ENCODE results near the gene NEXMIF.
"Not testable (repeated sequence)": the region's sequence is repeated elsewhere in the genome, so short reads cannot be mapped to it uniquely, and the experiment has no call there.

NEXMIF gene

DNA sequence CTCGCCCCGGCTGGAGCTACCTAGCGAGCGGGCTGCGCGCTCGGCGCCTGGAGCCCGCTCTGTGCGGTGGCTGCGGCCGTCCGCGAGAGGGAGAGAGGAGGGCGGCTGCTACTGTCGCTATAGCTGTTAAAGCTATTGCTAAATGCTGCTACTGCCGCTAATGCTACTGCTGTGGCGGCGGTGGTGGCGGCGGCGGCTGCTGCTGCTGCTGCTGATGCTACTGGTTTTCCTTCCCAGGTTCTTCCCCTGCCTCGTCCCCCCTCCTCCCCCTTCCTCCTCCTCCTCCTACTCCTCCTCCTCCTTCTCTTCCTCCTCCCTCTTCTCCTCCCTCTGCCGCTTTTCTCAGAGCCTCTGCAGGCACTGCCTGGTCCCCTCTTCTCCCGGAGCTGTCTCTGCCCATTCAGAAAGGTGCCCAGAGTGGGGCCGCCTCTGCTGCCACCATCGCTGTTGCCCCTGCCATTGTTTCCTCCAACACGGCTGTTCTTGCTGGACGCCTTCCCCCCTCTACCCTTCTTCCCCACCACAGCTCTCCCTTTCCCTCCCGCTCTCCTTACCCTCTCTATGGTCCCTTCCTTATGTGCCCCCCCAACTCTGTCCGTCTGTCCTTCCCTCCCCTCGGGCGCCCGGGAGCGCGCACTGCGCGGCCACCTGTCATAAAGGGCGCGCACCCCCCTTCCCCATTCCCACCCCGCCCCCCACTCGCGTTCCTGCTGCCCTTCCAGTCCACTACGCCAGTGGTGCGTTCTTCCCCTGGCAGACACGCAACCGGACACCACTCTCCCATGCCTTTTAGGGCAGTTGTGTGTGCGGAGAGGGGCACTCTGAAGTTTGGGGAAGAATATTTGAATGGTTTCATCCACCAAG lies at the start of gene NEXMIF:
NEXMIF (minus strand) TSS at position 228 of the 864 bp plus-strand sequence.
- no peaks in the 10 kb centered on the region for H3K36me3 Mint-ChIP-seq (ENCODE audit: low read depth)
- no peaks in the 10 kb centered on the region for H3K9me3 Mint-ChIP-seq
- H3K4me1 Mint-ChIP-seq (ENCODE audit: low read depth), result no peaks in the 10 kb centered on the region
- H3K4me3 Mint-ChIP-seq, result peak within 1 kb of the TSS; percentile 88
- DNase-seq (ENCODE audit: low spot score), result peak; percentile 5
- peaks cover 14% of the 10 kb centered on the region for H3K27me3 Mint-ChIP-seq (ENCODE audit: low read depth)
- H3K27ac Mint-ChIP-seq, result peak within 1 kb of the TSS; percentile 82

DNA sequence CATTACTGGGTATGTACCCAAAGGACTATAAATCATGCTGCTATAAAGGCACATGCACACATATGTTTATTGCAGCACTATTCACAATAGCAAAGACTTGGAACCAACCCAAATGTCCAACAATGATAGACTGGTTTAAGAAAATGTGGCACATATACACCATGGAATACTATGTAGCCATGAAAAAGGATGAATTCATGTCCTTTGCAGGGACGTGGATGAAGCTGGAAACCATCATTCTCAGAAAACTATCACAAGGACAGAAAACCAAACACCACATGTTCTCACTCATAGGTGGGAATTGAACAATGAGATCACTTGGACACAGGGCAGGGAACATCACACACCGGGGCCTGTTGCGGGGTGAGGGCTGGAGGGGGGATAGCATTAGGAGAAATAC lies 36.7 kb upstream of the NEXMIF start:
- H3K4me3 Mint-ChIP-seq; H3K4me1 Mint-ChIP-seq (ENCODE audit: low read depth); H3K27me3 Mint-ChIP-seq (ENCODE audit: low read depth): not testable (repeated sequence)

DNA sequence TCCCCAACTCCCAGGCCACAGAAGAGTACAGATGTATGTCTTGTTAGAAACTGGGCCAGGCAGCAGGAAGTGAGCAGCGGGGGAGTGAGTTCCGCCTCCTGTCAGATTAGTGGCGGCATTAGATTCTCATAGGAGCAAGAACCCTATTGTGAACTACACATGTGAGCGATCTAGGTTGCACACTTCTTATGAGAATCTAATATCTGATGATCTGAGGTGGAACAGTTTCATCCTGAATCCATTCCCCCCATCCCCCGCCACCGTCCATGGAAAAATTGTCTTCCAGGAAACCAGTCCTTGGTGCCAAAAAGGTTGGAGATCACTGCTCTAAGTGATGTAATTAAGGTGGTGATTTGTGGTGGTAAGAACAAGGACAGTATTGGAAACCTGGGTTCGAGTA lies 24.5 kb upstream of the NEXMIF start:
- Mint-ChIP-seq H3K36me3 (ENCODE audit: low read depth) (no peaks in the 10 kb centered on the region), H3K9me3 (peaks cover 2% of the 10 kb centered on the region), H3K4me3 (no peak overlapping the region), H3K27ac (no peak overlapping the region), H3K27me3 (ENCODE audit: low read depth) (no peaks in the 10 kb centered on the region), H3K4me1 (ENCODE audit: low read depth) (no peaks in the 10 kb centered on the region)
- no peak for DNase-seq (ENCODE audit: low spot score)

More for the DNA sequence above, 36.7 kb upstream of the NEXMIF start:
- H3K36me3 Mint-ChIP-seq (ENCODE audit: low read depth); H3K27ac Mint-ChIP-seq; H3K9me3 Mint-ChIP-seq; DNase-seq (ENCODE audit: low spot score): not testable (repeated sequence)

DNA sequence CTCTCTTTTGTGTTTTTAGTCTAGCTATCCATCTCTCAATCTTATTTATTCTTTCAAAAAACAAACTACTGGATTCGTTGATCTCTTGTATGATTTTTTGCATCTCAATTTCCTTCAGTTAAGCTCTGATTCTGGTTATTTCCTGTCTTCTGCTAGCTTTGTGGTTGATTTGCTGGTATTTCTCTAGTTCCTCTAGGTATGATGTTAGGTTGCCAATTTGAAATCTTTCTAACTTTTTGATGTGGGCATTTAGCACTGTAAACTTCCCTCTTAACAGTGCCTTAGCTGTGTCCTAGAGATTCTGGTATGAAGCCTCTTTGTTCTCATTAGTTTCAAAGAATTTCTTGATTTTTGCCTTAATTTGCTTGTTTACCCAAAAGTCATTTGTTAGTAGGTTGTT lies 15.2 kb upstream of the NEXMIF start:
- peaks cover 4% of the 10 kb centered on the region for H3K9me3 Mint-ChIP-seq
- no peaks in the 10 kb centered on the region for H3K27me3 Mint-ChIP-seq (ENCODE audit: low read depth)
- DNase-seq (ENCODE audit: low spot score), result no peak
- H3K4me1 Mint-ChIP-seq (ENCODE audit: low read depth), result no peaks in the 10 kb centered on the region
- no peak overlapping the region for H3K27ac Mint-ChIP-seq
- H3K36me3 Mint-ChIP-seq (ENCODE audit: low read depth), result no peaks in the 10 kb centered on the region
- no peak overlapping the region for H3K4me3 Mint-ChIP-seq

DNA sequence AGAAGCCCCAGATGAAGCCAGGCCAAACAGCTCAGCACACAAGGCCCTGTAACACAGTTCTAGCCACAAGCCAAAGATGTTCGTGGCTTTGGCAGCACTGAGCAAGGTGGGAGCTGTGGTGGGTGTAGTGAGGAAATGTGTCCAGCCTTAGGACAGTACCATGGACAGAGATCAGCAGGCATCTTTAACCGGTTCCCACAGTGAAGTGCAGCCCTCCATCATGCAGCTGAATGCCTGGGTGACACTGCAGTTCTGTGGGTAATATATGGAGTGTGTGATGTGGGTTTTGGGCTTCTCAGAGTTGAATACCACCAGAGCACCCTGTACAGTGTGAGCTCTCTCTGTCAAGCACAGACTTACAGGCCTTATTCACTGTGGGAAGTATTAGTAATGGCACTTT lies 6.0 kb upstream of the NEXMIF start:
- H3K4me3 Mint-ChIP-seq, result no peak overlapping the region
- no peaks in the 10 kb centered on the region for H3K9me3 Mint-ChIP-seq
- DNase-seq (ENCODE audit: low spot score), result no peak
- H3K36me3 Mint-ChIP-seq (ENCODE audit: low read depth), result no peaks in the 10 kb centered on the region
- no peak overlapping the region for H3K27ac Mint-ChIP-seq
- H3K27me3 Mint-ChIP-seq (ENCODE audit: low read depth), result no peaks in the 10 kb centered on the region
- H3K4me1 Mint-ChIP-seq (ENCODE audit: low read depth), result no peaks in the 10 kb centered on the region

DNA sequence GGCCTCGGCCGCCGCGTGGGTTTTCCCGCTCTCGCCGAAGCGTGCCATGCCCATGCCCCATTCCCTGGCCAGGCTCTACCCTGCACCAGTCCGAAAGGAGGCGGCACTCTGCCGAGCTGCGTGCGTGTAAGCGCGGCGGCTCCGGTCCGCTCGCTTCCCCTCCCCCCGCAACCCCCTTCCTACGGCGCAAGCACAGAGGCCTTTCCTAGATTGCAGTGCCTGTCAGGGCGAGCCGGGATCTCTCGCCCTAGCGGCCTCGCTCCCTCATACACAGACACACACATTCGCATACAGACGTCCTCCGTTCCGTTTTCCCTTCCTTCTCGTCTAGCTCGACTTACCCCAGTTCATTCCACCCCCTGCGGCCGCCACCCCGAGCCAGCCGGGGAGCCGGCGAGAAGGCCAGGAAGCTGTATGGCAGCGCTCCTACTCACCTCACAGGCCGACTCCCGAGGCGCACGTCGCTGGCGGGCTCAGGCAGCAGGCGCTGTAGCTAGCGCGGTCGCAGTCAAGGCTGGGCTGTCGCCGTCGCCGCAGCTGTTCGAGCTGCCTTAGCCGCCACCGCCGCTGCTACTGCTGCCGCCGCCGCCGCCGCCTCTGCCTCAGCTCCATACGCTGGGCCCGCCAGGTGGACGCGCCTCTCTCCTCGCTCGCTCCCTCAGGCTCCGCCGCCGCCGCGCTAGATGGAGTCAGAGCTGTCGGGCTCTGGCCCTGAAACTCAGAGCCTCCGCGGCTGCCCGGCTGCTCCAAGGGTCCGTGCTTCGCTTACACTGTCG lies 615 bp downstream of the NEXMIF start:
- H3K27me3 Mint-ChIP-seq (ENCODE audit: low read depth), result peaks cover 14% of the 10 kb centered on the region
- peak overlapping the region; percentile 82 for H3K27ac Mint-ChIP-seq
- H3K9me3 Mint-ChIP-seq, result no peaks in the 10 kb centered on the region
- DNase-seq (ENCODE audit: low spot score), result peak; percentile 13
- H3K4me1 Mint-ChIP-seq (ENCODE audit: low read depth), result no peaks in the 10 kb centered on the region
- H3K36me3 Mint-ChIP-seq (ENCODE audit: low read depth), result no peaks in the 10 kb centered on the region
- peak overlapping the region; percentile 88 for H3K4me3 Mint-ChIP-seq

DNA sequence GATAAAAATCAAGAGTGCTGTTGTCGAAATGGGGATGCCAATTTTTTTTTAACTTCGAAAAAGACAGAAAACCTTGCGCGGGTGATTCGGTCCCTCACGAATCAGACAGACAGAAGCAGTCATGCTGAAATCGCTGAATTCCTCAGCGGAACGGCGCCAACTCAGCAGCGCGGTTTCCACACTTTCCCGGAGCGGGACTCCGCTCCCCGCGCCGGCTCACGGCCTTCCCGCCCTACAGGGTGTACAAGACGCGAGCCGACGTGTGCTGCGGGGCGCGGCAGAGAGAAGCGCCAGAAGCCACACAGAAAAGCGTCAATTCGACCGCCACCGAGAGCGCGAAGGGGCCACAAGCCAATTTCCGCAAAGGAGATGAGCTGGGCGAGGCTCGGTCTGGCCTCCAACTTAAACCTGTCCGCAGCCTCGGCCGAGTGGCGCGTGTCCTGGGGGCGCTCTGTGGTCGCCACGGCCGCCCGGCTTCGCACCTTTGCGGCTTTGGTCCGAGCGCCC lies 1.3 kb downstream of the NEXMIF start:
- peak; percentile 3 for DNase-seq (ENCODE audit: low spot score)
- no peaks in the 10 kb centered on the region for H3K36me3 Mint-ChIP-seq (ENCODE audit: low read depth)
- H3K4me3 Mint-ChIP-seq, result peak overlapping the region; percentile 73
- no peaks in the 10 kb centered on the region for H3K9me3 Mint-ChIP-seq
- H3K27me3 Mint-ChIP-seq (ENCODE audit: low read depth), result peaks cover 14% of the 10 kb centered on the region
- no peak overlapping the region for H3K27ac Mint-ChIP-seq
- H3K4me1 Mint-ChIP-seq (ENCODE audit: low read depth), result no peaks in the 10 kb centered on the region

DNA sequence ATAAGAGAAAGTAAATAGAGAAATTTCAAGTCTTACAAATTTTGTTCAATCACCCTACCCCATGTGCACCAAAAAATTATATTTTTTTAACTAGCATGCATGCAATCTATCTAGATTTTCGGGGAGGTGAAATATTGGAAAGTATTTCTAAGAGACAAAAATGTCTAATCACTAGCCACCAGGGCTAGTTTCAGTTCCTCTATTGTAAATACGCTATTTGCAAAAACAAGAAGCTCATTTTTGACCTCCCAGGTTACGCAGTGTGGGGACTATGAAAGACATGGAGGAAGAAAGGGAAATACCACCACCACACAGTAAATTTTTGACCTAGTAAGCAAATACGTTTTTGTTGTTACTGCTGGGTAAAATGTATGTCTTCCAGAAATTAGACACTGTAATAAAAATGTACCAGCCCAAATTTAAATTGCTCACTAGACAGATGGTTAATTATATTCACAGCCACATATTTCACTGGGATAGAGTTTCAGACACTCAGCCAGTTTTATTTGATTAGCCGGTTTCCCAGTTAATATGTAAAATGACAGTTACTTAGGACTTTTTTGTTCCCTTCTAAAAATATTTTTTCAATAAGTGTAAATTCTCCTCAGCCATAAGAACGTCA lies 2.2 kb downstream of the NEXMIF start:
- Mint-ChIP-seq H3K4me3 (peak overlapping the region; percentile 73), H3K9me3 (no peaks in the 10 kb centered on the region), H3K27me3 (ENCODE audit: low read depth) (peaks cover 14% of the 10 kb centered on the region), H3K36me3 (ENCODE audit: low read depth) (no peaks in the 10 kb centered on the region), H3K4me1 (ENCODE audit: low read depth) (no peaks in the 10 kb centered on the region), H3K27ac (no peak overlapping the region)
- no peak for DNase-seq (ENCODE audit: low spot score)

DNA sequence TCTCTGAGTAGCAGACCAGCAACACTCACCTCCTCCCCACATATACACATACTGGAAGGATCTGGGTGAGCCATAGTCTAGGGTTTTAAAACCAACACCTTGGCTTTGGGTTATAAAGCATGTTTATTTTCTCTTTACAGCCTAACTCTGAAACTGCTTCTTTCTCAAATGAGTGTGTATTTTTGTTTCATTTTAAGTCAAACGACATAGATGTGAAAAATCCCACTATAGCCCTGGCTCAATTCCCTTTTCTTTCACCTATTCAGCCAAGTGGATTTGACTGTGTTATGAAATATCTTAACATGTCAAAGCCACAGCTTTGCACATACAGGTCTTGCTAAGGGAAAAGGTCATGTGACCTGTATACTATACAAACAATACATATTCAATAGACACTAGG lies 13.8 kb downstream of the NEXMIF start:
- Mint-ChIP-seq H3K27me3 (ENCODE audit: low read depth) (no peaks in the 10 kb centered on the region), H3K4me3 (no peak overlapping the region), H3K4me1 (ENCODE audit: low read depth) (no peaks in the 10 kb centered on the region), H3K27ac (no peak overlapping the region), H3K9me3 (no peaks in the 10 kb centered on the region), H3K36me3 (ENCODE audit: low read depth) (no peaks in the 10 kb centered on the region)
- DNase-seq (ENCODE audit: low spot score), result no peak

DNA sequence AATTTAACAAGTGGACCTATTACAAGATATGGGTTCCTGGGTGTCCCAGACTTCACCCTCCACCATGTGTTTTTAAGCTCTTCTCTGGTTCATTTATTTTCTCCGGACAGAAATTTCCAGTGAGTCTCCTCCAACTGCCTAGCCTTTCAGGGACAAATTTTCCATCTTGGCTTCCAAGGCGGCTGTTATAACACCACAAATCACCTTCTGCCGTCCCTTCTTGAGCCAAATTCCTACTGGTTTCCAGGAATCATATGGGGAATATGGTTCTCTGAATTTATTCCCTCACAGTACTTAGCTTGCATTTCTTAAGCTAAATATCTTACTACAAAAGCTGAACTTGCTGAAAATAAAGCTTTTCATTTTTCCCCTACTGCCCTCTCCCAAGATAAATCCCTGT lies 18.8 kb downstream of the NEXMIF start:
- H3K4me1 Mint-ChIP-seq (ENCODE audit: low read depth), result no peaks in the 10 kb centered on the region
- H3K27me3 Mint-ChIP-seq (ENCODE audit: low read depth), result no peaks in the 10 kb centered on the region
- H3K9me3 Mint-ChIP-seq, result no peaks in the 10 kb centered on the region
- no peak overlapping the region for H3K4me3 Mint-ChIP-seq
- DNase-seq (ENCODE audit: low spot score), result no peak
- H3K36me3 Mint-ChIP-seq (ENCODE audit: low read depth), result no peaks in the 10 kb centered on the region
- H3K27ac Mint-ChIP-seq, result no peak overlapping the region

DNA sequence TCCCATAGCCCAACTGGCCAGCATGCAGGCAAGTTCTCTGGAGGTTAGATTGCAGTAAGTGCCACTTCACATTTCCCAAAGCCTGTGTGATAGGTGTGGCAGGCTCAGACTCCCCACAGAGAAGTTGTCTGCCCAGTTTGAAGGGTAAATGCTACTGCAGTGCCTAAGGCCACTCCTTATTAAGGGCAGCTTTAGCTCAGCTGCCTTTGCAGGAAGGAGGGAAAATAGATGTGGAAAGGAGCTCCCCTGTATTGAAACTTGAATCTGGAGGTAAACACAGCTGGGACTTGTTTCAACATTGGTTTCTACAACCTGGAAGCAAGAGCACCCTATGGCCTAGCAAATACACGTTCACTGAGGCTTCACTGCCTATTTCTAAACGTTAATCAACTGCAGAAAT lies 22.4 kb downstream of the NEXMIF start:
- H3K27me3 Mint-ChIP-seq (ENCODE audit: low read depth), result no peaks in the 10 kb centered on the region
- no peaks in the 10 kb centered on the region for H3K36me3 Mint-ChIP-seq (ENCODE audit: low read depth)
- no peak overlapping the region for H3K4me3 Mint-ChIP-seq
- H3K9me3 Mint-ChIP-seq, result no peaks in the 10 kb centered on the region
- H3K27ac Mint-ChIP-seq, result no peak overlapping the region
- DNase-seq (ENCODE audit: low spot score), result no peak
- no peaks in the 10 kb centered on the region for H3K4me1 Mint-ChIP-seq (ENCODE audit: low read depth)

DNA sequence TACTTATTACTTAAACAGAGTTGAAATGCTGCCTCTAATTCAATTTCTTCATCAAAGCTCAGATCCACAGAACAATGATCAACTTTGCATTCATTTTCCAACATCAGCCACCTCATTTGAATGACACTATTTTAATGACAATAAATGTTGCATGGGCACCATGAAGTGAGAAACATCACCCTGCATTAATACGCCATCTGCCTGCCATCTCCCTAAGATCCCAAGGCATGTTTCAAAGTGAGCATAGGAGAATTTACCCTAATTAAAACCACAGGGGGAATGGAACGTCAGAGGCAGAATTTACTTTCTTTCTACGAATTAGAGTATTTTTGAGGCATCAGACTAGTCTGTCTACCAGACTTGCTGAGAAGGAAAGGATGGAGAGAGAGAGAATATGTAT lies 32.7 kb downstream of the NEXMIF start:
- H3K4me3 Mint-ChIP-seq, result no peak overlapping the region

DNA sequence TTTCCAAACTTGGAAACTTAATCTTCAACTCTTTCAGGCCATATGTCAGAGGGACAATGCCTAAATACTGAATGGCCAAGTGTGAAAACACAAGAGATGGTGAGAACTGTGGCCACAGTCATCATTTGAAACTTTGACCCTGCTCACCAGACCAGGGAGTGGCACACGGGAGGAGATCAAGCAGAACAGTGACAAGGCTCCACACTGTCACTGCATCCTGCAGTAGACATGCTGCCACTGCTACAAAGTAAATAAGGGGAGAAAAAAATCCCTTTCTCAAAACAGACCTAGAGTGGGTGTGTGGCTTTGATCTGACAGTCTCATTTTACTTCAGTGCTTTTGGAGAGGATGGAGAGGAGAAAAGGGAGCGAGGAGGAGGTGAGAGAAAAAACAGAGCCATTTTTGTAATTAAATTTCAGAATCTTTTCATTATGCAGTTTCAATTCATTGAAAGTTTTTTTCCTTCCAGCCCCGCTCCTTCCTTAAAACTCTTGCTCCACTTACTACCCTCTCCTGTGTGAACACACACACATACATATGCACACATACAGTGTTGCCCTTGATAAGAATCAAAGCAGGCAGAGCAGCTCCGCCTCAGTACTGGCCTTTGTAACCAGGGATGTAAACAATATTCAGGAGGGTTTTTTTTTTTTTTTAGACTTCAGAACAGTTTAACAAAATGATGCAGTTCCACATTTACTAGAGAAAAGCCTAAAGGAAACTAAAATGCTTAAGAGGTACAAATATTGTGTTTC lies 34.4 kb downstream of the NEXMIF start:
- Mint-ChIP-seq H3K4me3 (no peak overlapping the region), H3K27me3 (ENCODE audit: low read depth) (no peaks in the 10 kb centered on the region), H3K27ac (no peak overlapping the region), H3K4me1 (ENCODE audit: low read depth) (no peaks in the 10 kb centered on the region), H3K9me3 (no peaks in the 10 kb centered on the region), H3K36me3 (ENCODE audit: low read depth) (no peaks in the 10 kb centered on the region)
- DNase-seq (ENCODE audit: low spot score), result no peak

More for the DNA sequence above, 32.7 kb downstream of the NEXMIF start:
- H3K4me1 Mint-ChIP-seq (ENCODE audit: low read depth), result no peaks in the 10 kb centered on the region
- H3K27ac Mint-ChIP-seq, result no peak overlapping the region
- H3K27me3 Mint-ChIP-seq (ENCODE audit: low read depth), result no peaks in the 10 kb centered on the region
- H3K36me3 Mint-ChIP-seq (ENCODE audit: low read depth), result no peaks in the 10 kb centered on the region
- H3K9me3 Mint-ChIP-seq, result no peaks in the 10 kb centered on the region
- DNase-seq (ENCODE audit: low spot score), result no peak
